Measurements from ENCODE around the gene PRDM10.
"Not testable (repeated sequence)": the region's sequence is repeated elsewhere in the genome, so short reads cannot be mapped to it uniquely, and the experiment has no call there.

Gene PRDM10

DNA sequence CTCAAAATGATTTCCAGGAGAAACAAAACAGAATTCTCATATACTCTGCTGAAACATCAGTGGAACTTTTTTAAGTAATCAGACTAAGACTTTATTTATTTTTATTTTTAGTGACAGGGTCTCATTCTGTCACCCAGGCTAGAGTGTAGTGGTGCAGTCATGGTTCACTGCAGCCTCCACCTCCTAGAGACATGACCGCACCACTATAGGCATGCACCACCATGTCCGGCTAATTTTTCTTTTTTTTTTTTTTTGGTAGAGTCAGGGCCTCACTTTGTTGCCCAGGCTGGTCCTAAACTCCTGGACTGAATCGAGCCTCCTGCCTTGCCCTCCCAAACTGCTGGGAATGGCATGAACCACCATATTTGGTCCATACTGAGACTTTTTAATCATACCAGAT, 42.9 kb downstream of the PRDM10 start:
- TF ChIP-seq GATA1 (IDR thresholded peaks at IDR 0.05; ENCODE audit: low read depth, low read length) (no peak), POLR2A (IDR thresholded peaks at IDR 0.05; ENCODE audit: low read length) (no peak)
- DNase-seq, result no peak

DNA sequence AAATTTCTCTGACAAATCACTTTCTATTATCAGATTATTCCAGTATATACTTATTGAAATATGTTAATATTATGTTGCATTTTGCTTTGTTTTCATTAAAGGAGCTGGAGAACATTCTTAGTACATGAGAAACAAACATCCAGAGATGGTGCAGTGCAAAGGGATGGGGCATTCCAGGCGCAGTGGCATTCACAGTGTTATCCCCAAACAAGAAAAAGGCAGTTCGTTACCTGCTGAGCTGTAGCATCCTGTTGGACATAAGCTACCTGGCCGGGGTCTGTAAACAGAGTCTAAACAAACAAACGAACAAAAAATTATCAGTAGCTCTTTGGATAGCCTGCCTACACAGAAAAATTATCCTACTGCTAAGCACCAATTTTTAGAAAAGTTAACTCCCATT, 47.4 kb downstream of the PRDM10 start:
- TF ChIP-seq GATA1 (IDR thresholded peaks at IDR 0.05; ENCODE audit: low read depth, low read length) (no peak), POLR2A (IDR thresholded peaks at IDR 0.05; ENCODE audit: low read length) (no peak)
- no peak for DNase-seq

DNA sequence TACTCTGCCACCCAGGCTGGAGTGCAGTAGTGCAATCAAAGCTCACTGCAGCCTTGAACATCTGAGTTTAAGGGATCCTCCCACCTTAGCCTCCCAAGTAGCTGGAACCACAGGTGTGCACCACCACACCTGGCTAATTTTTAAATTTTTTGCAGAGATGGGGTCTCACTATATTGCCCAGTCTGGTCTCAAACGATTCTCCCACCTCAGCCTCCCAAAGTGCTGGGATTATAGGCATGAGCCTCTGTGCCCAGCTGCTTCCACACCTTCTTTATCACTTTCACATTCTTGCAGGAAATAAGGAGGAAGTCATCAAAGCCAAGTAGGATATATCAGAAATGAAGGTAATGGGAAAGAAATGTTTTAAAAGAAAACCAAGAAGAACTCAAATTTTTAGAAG, 47.9 kb downstream of the PRDM10 start:
- DNase-seq, result not testable (repeated sequence)

DNA sequence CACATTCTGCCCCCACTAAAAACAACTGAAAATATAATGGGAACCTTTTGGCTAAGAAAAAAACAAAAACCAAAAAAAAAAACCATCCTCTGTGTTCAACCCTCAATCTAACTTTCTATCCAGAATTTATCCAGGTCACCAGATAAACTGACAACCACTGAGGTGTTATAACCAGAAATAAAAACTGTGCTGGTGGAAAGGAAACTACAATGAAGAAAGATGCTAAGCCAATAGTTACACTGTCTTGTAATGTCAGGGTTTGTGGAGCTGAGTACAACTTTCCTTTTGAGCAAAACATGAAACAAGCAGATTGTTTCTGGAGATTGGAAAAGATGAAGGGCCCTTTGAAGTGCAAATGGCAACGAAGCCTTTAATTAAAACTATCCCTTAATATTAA, 50.8 kb downstream of the PRDM10 start:
- TF ChIP-seq GATA1 (IDR thresholded peaks at IDR 0.05; ENCODE audit: low read depth, low read length) (no peak), POLR2A (IDR thresholded peaks at IDR 0.05; ENCODE audit: low read length) (no peak)
- DNase-seq, result no peak

- peak in 1 of 2 experiments; percentile 10 for DNase-seq
- TF ChIP-seq POLR2A (IDR thresholded peaks at IDR 0.05; ENCODE audit: low read length) (no peak), GATA1 (IDR thresholded peaks at IDR 0.05; ENCODE audit: low read depth, low read length) (no peak)
These were observed 51.3 kb downstream of the PRDM10 start for GRCh38 chr11:129951201-129951865.

GRCh38 chr11:129950101-129951091, 52.2 kb downstream of the PRDM10 start:
- TF ChIP-seq POLR2A (IDR thresholded peaks at IDR 0.05; ENCODE audit: low read length) (no peak), GATA1 (IDR thresholded peaks at IDR 0.05; ENCODE audit: low read depth, low read length) (no peak)
- DNase-seq, result peak; percentile 61 to 72

GRCh38 chr11:129948926-129949466, 53.6 kb downstream of the PRDM10 start:
- no peak for DNase-seq
- no peak for TF ChIP-seq GATA1 (IDR thresholded peaks at IDR 0.05; ENCODE audit: low read depth, low read length)
- no peak for TF ChIP-seq POLR2A (IDR thresholded peaks at IDR 0.05; ENCODE audit: low read length)

DNA sequence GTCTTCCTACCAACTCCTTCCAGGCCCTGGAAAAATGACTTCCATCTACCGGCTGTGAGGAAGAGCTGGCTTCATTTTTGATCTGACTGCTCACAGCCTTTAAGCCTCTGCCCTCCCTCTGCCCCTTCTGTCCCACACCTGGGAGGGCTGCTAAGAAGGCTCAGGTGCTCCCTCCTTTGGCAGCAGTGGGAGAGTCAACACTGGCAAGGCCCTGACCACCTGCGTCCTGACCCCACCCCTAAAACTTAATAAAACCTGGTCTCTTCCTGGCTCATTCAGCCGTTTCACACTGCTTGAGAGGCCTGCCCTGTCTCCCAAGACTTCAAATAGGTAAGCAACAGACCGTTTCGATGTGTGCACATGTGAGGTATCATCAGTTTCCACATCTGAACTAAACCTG, 55.2 kb downstream of the PRDM10 start:
- no peak for TF ChIP-seq POLR2A (IDR thresholded peaks at IDR 0.05; ENCODE audit: low read length)
- no peak for TF ChIP-seq GATA1 (IDR thresholded peaks at IDR 0.05; ENCODE audit: low read depth, low read length)
- DNase-seq, result no peak

DNA sequence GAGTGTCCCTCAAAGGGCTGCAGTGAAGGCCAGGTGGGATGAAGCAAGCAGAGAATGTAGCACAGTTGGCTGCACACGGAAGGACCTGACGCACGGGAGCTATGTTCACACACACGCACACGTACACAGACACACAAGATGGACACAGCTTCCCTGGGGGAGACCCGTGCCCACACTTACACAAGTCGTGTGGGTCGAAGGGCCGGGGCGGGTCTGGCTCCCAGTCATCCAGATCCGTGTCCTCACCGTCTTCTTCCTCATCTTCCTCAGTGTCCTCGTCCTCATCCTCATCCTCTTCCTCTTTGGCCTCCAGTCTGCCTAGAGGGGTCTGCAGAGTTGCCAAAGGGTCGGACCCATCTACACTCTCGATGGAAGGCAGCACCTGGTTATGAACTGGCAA, 55.7 kb downstream of the PRDM10 start:
- no peak for DNase-seq
- TF ChIP-seq GATA1 (IDR thresholded peaks at IDR 0.05; ENCODE audit: low read depth, low read length) (no peak), POLR2A (IDR thresholded peaks at IDR 0.05; ENCODE audit: low read length) (no peak)

DNA sequence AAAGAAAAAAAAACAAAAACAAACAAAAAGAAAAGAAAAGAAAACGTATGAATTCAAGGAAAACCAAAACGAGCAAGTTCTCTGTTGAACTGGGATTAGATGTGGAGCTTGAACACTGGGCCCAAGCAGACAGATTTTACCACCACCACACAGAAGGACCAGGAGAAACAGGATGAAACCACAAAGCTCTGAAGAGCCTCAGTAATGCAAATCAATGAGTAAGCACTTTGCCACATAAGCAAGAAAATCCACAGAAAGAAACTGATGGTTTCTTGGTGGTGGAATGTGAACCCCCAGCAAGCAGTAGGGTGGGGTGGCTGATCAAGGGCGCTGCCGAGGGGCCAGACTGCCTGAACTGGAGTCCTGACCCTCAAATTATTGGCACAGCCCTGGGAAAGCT, 56.4 kb downstream of the PRDM10 start:
- TF ChIP-seq POLR2A (IDR thresholded peaks at IDR 0.05; ENCODE audit: low read length), result no peak
- no peak for TF ChIP-seq GATA1 (IDR thresholded peaks at IDR 0.05; ENCODE audit: low read depth, low read length)
- DNase-seq, result no peak

DNA sequence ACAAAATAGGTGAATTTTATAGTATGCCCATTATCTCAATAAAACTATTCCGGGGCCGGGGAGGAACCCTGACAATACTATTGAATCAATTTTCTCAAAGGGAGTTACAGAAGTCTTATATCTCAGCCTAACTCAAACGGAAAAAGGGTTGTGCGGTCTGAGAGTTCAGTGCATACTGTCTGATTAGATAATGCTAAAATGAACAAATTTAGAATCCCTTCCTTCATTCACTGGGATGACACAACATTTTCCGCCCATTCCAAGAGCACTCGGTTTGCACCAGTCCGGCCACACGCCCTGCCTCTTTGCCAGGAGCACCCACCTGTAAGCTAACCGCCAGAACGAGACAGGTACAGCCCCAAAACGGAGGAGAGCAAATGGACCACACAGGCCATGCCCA, 57.3 kb downstream of the PRDM10 start:
- DNase-seq, result peak; percentile 30 to 51
- TF ChIP-seq POLR2A (IDR thresholded peaks at IDR 0.05; ENCODE audit: low read length) (no peak), GATA1 (IDR thresholded peaks at IDR 0.05; ENCODE audit: low read depth, low read length) (no peak)

DNA sequence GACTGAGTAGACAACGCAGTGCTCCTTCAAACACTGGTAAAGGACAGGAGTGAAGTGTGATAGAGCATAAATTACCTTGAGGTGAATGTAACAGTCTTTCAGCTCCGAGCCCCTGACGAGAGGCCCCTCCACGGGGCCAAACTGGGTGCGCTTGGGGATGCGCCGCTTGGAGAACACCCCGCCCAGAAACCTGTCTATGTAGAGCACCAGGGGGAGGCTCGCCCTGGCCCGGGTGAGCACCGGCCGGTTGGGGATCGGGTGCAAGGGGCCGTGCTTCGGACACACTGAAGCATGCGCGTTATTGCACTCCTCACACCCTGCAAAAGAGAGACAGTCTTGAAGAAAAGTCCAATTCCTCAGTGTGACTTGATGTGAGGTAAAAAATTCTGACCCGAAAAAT, 57.9 kb downstream of the PRDM10 start:
- TF ChIP-seq GATA1 (IDR thresholded peaks at IDR 0.05; ENCODE audit: low read depth, low read length) (no peak), POLR2A (IDR thresholded peaks at IDR 0.05; ENCODE audit: low read length) (no peak)
- DNase-seq, result no peak

DNA sequence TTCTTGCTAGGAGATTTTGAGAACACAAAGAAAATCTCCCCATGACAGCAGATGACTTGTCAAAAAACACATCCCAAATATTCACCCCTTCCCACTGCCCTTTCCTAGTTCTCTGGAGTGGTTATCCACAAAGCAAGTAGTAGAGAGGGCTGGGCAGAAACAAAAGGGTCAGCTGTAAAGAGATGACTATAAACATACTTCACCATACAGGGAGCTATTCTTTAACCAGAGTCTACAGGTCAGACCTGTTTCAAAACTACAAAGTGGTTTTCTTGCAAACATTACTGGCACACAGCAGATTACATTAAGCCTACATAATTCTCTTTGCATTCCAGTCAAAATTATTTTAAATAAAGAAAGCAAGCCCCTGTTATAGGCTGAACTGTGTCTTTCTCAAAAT, 59.6 kb downstream of the PRDM10 start:
- DNase-seq, result no peak
- TF ChIP-seq GATA1 (IDR thresholded peaks at IDR 0.05; ENCODE audit: low read depth, low read length), result no peak
- TF ChIP-seq POLR2A (IDR thresholded peaks at IDR 0.05; ENCODE audit: low read length), result no peak

DNA sequence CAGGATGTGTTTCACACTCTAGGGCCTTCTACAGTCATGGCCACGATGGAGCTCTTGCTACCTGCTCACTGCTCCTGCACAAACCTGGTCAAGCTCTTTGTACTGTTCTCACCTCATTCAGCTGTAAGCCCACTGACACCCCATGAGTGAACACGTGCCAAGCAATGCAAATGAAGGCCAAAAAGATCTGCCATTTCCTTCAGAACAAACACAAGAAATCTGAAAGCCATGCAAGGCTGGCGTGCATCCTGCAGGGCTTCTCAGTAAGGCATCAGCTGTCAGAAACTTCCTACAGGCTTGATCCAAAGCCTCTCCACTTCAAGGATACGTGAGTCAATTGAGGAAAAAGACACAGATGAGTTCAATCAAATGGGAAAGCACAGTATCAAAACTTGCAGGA, 63.1 kb downstream of the PRDM10 start:
- TF ChIP-seq POLR2A (IDR thresholded peaks at IDR 0.05; ENCODE audit: low read length) (no peak), GATA1 (IDR thresholded peaks at IDR 0.05; ENCODE audit: low read depth, low read length) (no peak)
- DNase-seq, result no peak

Data from erythroblast (primary cell).